Endothelial cell (in vitro differentiated cells): ENCODE data around the gene AK1. TPM values are rescaled to one million over a fixed set of nuclear protein-coding genes. Genes with fewer than 3 reads are reported as not detected.

ENCODE experiments used
- DNase-seq: peaks from one replicate; pipeline ENCODE4 v3.0.0; 2021; ENCODE audit warnings: low spot score
- H3K27ac Mint-ChIP-seq: one replicate; pipeline ENCODE4 v1.8.0; 2021; ENCODE audit warnings: mixed read lengths, inconsistent platforms; ENCODE audit not compliant: unreplicated experiment
- H3K27me3 Mint-ChIP-seq: one replicate; pipeline ENCODE4 v1.8.0; 2021; ENCODE audit warnings: mild to moderate bottlenecking, moderate library complexity, mixed read lengths, inconsistent platforms; ENCODE audit not compliant: unreplicated experiment
- H3K36me3 Mint-ChIP-seq: one replicate; pipeline ENCODE4 v1.8.0; 2021; ENCODE audit warnings: mild to moderate bottlenecking, low read depth, mixed read lengths, inconsistent platforms; ENCODE audit not compliant: unreplicated experiment
- H3K4me1 Mint-ChIP-seq: one replicate; pipeline ENCODE4 v1.8.0; 2021; ENCODE audit warnings: mild to moderate bottlenecking, mixed read lengths, inconsistent platforms; ENCODE audit not compliant: unreplicated experiment
- H3K4me3 Mint-ChIP-seq: one replicate; pipeline ENCODE4 v1.8.0; 2021; ENCODE audit warnings: mild to moderate bottlenecking, mixed read lengths, inconsistent platforms; ENCODE audit not compliant: unreplicated experiment
- H3K9me3 Mint-ChIP-seq: one replicate; pipeline ENCODE4 v1.8.0; 2021; ENCODE audit warnings: mixed read lengths, inconsistent platforms; ENCODE audit not compliant: unreplicated experiment
- CTCF ChIP-seq: fragments of 200-600 bp; sonication (generic); IDR thresholded peaks from one replicate; pipeline ENCODE4 v1.5.0; 2021; ENCODE audit warnings: antibody characterized with exemption; ENCODE audit not compliant: unreplicated experiment
- total RNA-seq: library from RNA; stranded (reverse); fragmentation: NEBNext Ultra II Directional; extraction: Animal tissue kit (Norgen Biotek cat#: 25700); gene quantifications from one replicate; pipeline ENCODE4 v1.2.1, GENCODE V29; 2021; ENCODE audit not compliant: unreplicated experiment

Gene AK1
- total RNA-seq, 1 donor from 2014 or later = 63.3 TPM

GRCh38 chr9:127867356-127868277 is 9.9 kb downstream of the AK1 start:
- Mint-ChIP-seq H3K4me1 (peaks cover 44% of the 10 kb centered on the region), H3K27me3 (peaks cover 12% of the 10 kb centered on the region), H3K9me3 (no peaks in the 10 kb centered on the region), H3K36me3 (peaks cover 15% of the 10 kb centered on the region), H3K27ac (peak overlapping the region; percentile 87), H3K4me3 (peak overlapping the region; percentile 42)
- peak; percentile 52 for DNase-seq
- TF ChIP-seq CTCF = no peak

GRCh38 chr9:127866535-127866934 is 10.9 kb downstream of the AK1 start:
- Mint-ChIP-seq H3K27ac (no peak overlapping the region), H3K4me3 (no peak overlapping the region), H3K4me1 (peaks cover 49% of the 10 kb centered on the region), H3K9me3 (no peaks in the 10 kb centered on the region), H3K27me3 (peaks cover 12% of the 10 kb centered on the region), H3K36me3 (peaks cover 8% of the 10 kb centered on the region)
- no peak for DNase-seq
- TF ChIP-seq CTCF = no peak

GRCh38 chr9:127865645-127866464 is 11.6 kb downstream of the AK1 start:
- no peaks in the 10 kb centered on the region for H3K9me3 Mint-ChIP-seq
- no peak for DNase-seq
- no peak for TF ChIP-seq CTCF
- H3K4me3 Mint-ChIP-seq = peak overlapping the region; percentile 56
- peaks cover 4% of the 10 kb centered on the region for H3K36me3 Mint-ChIP-seq
- H3K27ac Mint-ChIP-seq = peak overlapping the region; percentile 16
- peaks cover 53% of the 10 kb centered on the region for H3K4me1 Mint-ChIP-seq
- H3K27me3 Mint-ChIP-seq = peaks cover 13% of the 10 kb centered on the region

GRCh38 chr9:127863191-127863621 is 14.3 kb downstream of the AK1 start:
- Mint-ChIP-seq H3K4me3 (peak overlapping the region; percentile 31), H3K9me3 (no peaks in the 10 kb centered on the region), H3K36me3 (peaks cover 4% of the 10 kb centered on the region), H3K4me1 (peaks cover 57% of the 10 kb centered on the region), H3K27ac (peak overlapping the region; percentile 58), H3K27me3 (peaks cover 14% of the 10 kb centered on the region)
- no peak for TF ChIP-seq CTCF
- no peak for DNase-seq
